CD4-positive, CD25-positive, alpha-beta regulatory T cell (primary cell): ENCODE data around the gene GRIK3. TPM values are rescaled to one million over a fixed set of nuclear protein-coding genes. Genes with fewer than 3 reads are reported as not detected.
A peak's percentile ranks its signal among the peaks of the same experiment; 100 is the strongest.

Experiments used
- ATAC-seq, 2 donors: fragments of 150-1000 bp; cut with Tn5 transposase; one replicate each; pipeline ENCODE4 v1.10.0; 2021; ENCODE audit warnings: low read depth in 2 of 2, moderate number of reproducible peaks in 2 of 2, moderate library complexity in 1 of 2
- DNase-seq, 3 donors: peaks; one replicate each; pipeline versions ENCODE4 v3.0.0 to v3.0.0-alpha.2; 2012 to 2022; ENCODE audit warnings: mixed read lengths in 1 of 3
- H3K27ac ChIP-seq: one replicate; pipeline ENCODE4 v1.7.0; 2013; ENCODE audit warnings: mild to moderate bottlenecking, low read length; ENCODE audit not compliant: insufficient read depth, poor library complexity, severe bottlenecking
- H3K27me3 ChIP-seq: one replicate; pipeline ENCODE4 v1.7.0; 2013; ENCODE audit warnings: low read length; ENCODE audit not compliant: control insufficient read depth, insufficient read depth
- H3K36me3 ChIP-seq: one replicate; pipeline ENCODE4 v1.7.0; 2013; ENCODE audit warnings: mild to moderate bottlenecking, low read length, moderate library complexity; ENCODE audit not compliant: control insufficient read depth, insufficient read depth
- H3K4me1 ChIP-seq: 2 replicates; pipeline ENCODE4 v1.7.0; 2013; ENCODE audit warnings: mild to moderate bottlenecking, low read length; ENCODE audit not compliant: insufficient read depth, control insufficient read depth, poor library complexity, severe bottlenecking
- H3K4me3 ChIP-seq: one replicate; pipeline ENCODE4 v1.7.0; 2013; ENCODE audit warnings: low read depth, mild to moderate bottlenecking, low read length, moderate library complexity
- H3K9me3 ChIP-seq, 2 experiments: 1 replicate in 1 of 2; 2 replicates in 1 of 2; pipeline ENCODE4 v1.7.0; 2013; ENCODE audit warnings: low read length in 2 of 2, mild to moderate bottlenecking in 1 of 2, moderate library complexity in 1 of 2; ENCODE audit not compliant: control insufficient read depth in 2 of 2
- H3K27ac Mint-ChIP-seq, 3 donors: one replicate each; pipeline ENCODE4 v1.8.0; 2020 to 2022; ENCODE audit warnings: mild to moderate bottlenecking in 3 of 3, mixed read lengths in 3 of 3, moderate library complexity in 2 of 3
- H3K27me3 Mint-ChIP-seq: one replicate; pipeline ENCODE4 v1.8.0; 2022; ENCODE audit warnings: mild to moderate bottlenecking, mixed read lengths
- H3K36me3 Mint-ChIP-seq: one replicate; pipeline ENCODE4 v1.8.0; 2020; ENCODE audit warnings: mixed read lengths
- H3K4me1 Mint-ChIP-seq, 4 donors: one replicate each; pipeline ENCODE4 v1.8.0; 2020 to 2022; ENCODE audit warnings: mixed read lengths in 4 of 4, mild to moderate bottlenecking in 1 of 4
- H3K4me3 Mint-ChIP-seq, 4 donors: one replicate each; pipeline ENCODE4 v1.8.0; 2020 to 2022; ENCODE audit warnings: mild to moderate bottlenecking in 4 of 4, mixed read lengths in 4 of 4, moderate library complexity in 3 of 4
- H3K9me3 Mint-ChIP-seq, 7 donors: one replicate each; pipeline ENCODE4 v1.8.0; 2020 to 2022; ENCODE audit warnings: mixed read lengths in 7 of 7, mild to moderate bottlenecking in 3 of 7, moderate library complexity in 2 of 7
- polyA plus RNA-seq, 4 donors: library from polyadenylated mRNA; unstranded; fragments of 300-500 nt; fragmentation: Illumina TruSeq; gene quantifications; one replicate each; pipeline ENCODE4 v1.2.3, GENCODE V29; 2021
- total RNA-seq: library from RNA; stranded (reverse); gene quantifications from one replicate; pipeline ENCODE4 v1.2.3, GENCODE V29; 2022

Gene GRIK3
- total and polyA plus RNA-seq, 5 donors from 2014 or later, result not detected

DNA sequence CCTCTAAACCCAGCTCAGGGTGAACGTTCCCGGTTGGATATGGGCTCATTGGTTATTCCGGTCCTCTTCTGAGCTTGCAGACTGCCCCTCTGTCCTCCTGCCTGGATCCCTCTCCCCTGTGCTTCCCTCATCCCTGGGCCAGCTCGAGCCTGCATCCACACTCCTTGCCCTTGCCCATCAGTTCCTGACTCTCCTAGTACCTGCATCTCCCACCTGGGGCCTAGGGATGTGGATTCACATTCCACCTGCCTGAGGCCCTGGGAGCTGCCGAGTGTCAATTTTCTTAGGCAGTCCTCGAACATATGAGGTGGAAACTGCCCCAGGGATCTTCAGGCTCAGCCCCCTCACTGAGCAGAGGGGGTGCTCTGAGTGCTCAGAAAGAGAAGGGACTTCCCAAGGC, 252.2 kb downstream of the GRIK3 start:
- no peaks in the 10 kb centered on the region for H3K4me1 Mint-ChIP-seq
- no peaks in the 10 kb centered on the region for H3K27me3 ChIP-seq
- H3K4me3 ChIP-seq, result no peak overlapping the region
- H3K36me3 Mint-ChIP-seq, result no peaks in the 10 kb centered on the region
- ATAC-seq (no peak), DNase-seq (no peak)
- peak overlapping the region in 1 of 3 donors; percentile 94 for H3K27ac Mint-ChIP-seq
- H3K4me1 ChIP-seq, result no peaks in the 10 kb centered on the region
- no peak overlapping the region for H3K27ac ChIP-seq
- H3K9me3 ChIP-seq, result no peaks in the 10 kb centered on the region
- H3K36me3 ChIP-seq, result no peaks in the 10 kb centered on the region
- peaks cover 0 to 1% (median 0%) of the 10 kb centered on the region in 7 donors for H3K9me3 Mint-ChIP-seq
- no peak overlapping the region for H3K4me3 Mint-ChIP-seq
- H3K27me3 Mint-ChIP-seq, result peaks cover 12% of the 10 kb centered on the region

DNA sequence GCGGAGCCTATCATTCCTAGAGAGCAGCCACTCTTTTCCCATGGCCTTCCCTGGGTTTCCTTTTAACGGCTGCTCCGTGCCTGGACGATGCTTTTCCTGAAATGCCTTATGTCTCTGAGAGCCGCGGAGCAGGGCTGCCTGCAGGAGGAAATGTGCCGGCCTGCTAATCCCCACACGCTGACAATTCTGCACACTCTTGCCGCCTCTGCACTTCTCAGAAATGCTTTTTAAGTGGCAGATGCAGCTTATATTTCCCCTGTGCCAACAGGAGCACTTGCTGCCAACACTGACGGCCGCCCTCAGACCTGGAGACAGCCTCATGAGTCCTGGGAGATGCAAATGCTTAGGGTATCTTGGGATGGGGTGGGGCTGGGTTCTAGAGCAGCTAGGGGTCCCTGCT, 253.2 kb downstream of the GRIK3 start:
- Mint-ChIP-seq H3K36me3 (no peaks in the 10 kb centered on the region), H3K4me3 (no peak overlapping the region), H3K27me3 (peaks cover 17% of the 10 kb centered on the region), H3K9me3 (peaks cover 0 to 1% (median 0%) of the 10 kb centered on the region in 7 donors), H3K27ac (no peak overlapping the region), H3K4me1 (no peaks in the 10 kb centered on the region)
- H3K4me1 ChIP-seq, result no peaks in the 10 kb centered on the region
- H3K9me3 ChIP-seq, result no peaks in the 10 kb centered on the region
- DNase-seq (no peak), ATAC-seq (no peak)
- no peaks in the 10 kb centered on the region for H3K27me3 ChIP-seq
- no peaks in the 10 kb centered on the region for H3K36me3 ChIP-seq
- H3K27ac ChIP-seq, result no peak overlapping the region
- H3K4me3 ChIP-seq, result no peak overlapping the region

DNA sequence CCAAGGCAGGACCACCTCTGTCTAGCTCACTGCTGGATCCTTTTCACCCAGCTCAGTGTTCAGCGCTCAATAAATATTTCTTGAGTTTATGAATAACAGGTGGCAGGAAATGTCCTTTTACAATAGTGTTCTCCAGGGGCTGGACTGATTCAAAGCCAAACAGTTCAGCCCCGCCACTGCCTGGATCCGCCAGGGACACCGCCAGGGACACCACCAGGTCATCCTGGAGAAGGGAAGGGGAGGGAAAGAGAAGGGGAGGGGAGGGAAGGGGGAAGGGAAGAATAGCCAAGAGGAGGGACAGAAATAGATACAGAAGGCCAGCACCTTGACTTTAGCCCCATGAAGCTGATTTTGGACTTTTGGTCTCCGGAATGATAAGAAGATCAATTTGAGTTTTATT, 255.6 kb downstream of the GRIK3 start:
- Mint-ChIP-seq H3K27me3 (peaks cover 22% of the 10 kb centered on the region), H3K4me3 (no peak overlapping the region), H3K4me1 (no peaks in the 10 kb centered on the region), H3K9me3 (peaks cover 0 to 1% (median 0%) of the 10 kb centered on the region in 7 donors), H3K36me3 (no peaks in the 10 kb centered on the region), H3K27ac (no peak overlapping the region)
- DNase-seq (no peak), ATAC-seq (no peak)
- H3K36me3 ChIP-seq, result no peaks in the 10 kb centered on the region
- no peaks in the 10 kb centered on the region for H3K9me3 ChIP-seq
- no peak overlapping the region for H3K27ac ChIP-seq
- H3K27me3 ChIP-seq, result no peaks in the 10 kb centered on the region
- H3K4me1 ChIP-seq, result no peaks in the 10 kb centered on the region
- H3K4me3 ChIP-seq, result no peak overlapping the region

DNA sequence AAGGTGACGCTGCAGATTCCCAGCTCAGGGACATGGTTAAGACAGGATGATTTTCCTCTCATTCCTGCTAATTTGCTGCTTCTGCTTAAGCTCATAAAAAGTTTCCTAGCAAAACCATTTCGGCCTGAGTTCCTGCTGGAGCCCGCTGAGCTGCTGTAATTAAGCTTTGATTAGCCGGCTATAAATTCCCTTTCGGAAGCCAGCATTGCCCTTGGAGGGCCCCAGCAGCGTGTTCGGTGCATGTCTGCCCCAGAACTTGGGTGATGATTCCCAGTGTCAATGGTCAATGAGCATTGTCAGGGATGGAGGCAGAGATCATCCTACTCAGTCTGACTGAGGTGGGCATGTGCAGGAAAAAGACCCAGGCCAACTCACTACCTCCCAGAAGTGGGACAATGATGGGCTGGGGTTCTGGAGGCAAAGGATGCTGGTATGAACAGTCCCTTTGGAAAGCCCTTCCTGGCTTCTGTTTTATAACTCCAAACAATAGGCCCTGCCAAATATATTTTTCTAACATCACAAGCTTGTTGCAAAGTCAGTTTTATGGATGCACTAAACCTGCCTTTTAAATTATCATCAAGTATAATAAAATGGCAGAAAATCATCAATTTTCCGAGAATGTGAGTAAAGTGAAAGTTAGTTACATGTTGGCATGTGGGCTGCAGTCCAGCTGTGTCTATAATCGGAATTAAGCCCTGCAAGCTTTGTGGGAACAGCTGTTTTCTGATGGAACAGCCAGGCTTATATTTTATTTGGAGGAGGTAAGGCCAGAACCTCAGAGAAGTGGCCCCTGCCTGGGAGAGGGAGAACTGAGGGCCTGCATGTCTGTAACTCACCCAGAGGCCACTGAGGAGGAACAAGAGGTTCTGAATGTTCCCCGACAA, 257.1 kb downstream of the GRIK3 start:
- Histone ChIP-seq H3K27ac (no peak overlapping the region), H3K4me1 (no peaks in the 10 kb centered on the region), H3K27me3 (no peaks in the 10 kb centered on the region), H3K4me3 (no peak overlapping the region), H3K9me3 (no peaks in the 10 kb centered on the region), H3K36me3 (no peaks in the 10 kb centered on the region)
- H3K36me3 Mint-ChIP-seq, result no peaks in the 10 kb centered on the region
- H3K4me1 Mint-ChIP-seq, result no peaks in the 10 kb centered on the region
- no peak overlapping the region for H3K4me3 Mint-ChIP-seq
- DNase-seq (no peak), ATAC-seq (no peak)
- H3K9me3 Mint-ChIP-seq, result peaks cover 0 to 1% (median 0%) of the 10 kb centered on the region in 7 donors
- H3K27me3 Mint-ChIP-seq, result peaks cover 22% of the 10 kb centered on the region
- no peak overlapping the region for H3K27ac Mint-ChIP-seq

DNA sequence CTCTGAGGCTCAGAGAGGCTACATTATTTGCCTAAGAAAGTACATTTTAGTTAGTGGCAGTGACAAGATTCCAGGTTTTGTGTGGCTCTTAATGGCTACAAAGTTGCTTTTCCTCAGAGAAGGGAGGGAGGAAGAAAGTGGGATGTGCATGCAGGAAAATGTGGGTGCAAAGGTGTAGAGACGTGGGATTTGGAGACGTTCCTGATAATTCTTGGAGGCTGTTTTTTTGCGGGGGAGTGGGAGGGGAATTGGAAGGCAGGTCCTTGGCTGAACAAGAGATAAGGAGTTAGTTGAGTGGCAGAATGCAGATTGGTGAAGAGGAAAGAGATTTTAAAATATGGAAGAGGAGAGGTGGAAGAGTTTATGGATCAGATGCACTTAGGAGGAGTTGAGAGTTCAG, 258.1 kb downstream of the GRIK3 start:
- no peaks in the 10 kb centered on the region for H3K36me3 ChIP-seq
- H3K4me1 ChIP-seq, result no peaks in the 10 kb centered on the region
- DNase-seq, result no peak
- ATAC-seq, result no peak
- H3K4me3 ChIP-seq, result no peak overlapping the region
- peaks cover 29% of the 10 kb centered on the region for H3K27me3 Mint-ChIP-seq
- no peak overlapping the region for H3K27ac Mint-ChIP-seq
- H3K4me1 Mint-ChIP-seq, result no peaks in the 10 kb centered on the region
- no peaks in the 10 kb centered on the region for H3K36me3 Mint-ChIP-seq
- H3K4me3 Mint-ChIP-seq, result no peak overlapping the region
- H3K9me3 ChIP-seq, result no peaks in the 10 kb centered on the region
- no peak overlapping the region for H3K27ac ChIP-seq
- H3K9me3 Mint-ChIP-seq, result no peaks in the 10 kb centered on the region
- no peaks in the 10 kb centered on the region for H3K27me3 ChIP-seq

DNA sequence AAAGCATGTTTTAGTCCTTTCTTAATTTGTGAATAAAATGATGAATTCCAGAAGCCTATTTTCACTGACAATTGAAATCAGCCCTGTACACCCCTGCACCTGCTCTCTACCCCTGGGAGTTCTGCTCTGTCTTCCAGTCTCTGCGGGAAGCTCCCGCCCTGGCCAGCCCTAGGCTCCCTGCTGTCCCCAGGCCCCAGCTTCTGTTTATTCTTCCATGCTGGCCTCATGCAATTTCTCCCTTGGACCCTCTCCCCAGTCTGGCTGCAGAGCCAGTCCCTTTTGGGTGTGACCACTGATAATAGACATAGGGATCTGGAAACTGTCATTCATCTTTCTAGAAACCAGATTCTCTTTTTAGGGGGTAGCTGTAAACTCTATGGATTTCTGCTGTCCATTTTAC, 258.6 kb downstream of the GRIK3 start:
- H3K36me3 ChIP-seq, result no peaks in the 10 kb centered on the region
- H3K27me3 ChIP-seq, result peaks cover 2% of the 10 kb centered on the region
- Mint-ChIP-seq H3K9me3 (peaks cover 0 to 1% (median 0%) of the 10 kb centered on the region in 7 donors), H3K27ac (no peak overlapping the region), H3K27me3 (peaks cover 32% of the 10 kb centered on the region), H3K4me1 (no peaks in the 10 kb centered on the region), H3K4me3 (no peak overlapping the region), H3K36me3 (no peaks in the 10 kb centered on the region)
- no peaks in the 10 kb centered on the region for H3K4me1 ChIP-seq
- DNase-seq, result no peak
- no peak overlapping the region for H3K27ac ChIP-seq
- no peaks in the 10 kb centered on the region for H3K9me3 ChIP-seq
- ATAC-seq, result no peak
- H3K4me3 ChIP-seq, result no peak overlapping the region

DNA sequence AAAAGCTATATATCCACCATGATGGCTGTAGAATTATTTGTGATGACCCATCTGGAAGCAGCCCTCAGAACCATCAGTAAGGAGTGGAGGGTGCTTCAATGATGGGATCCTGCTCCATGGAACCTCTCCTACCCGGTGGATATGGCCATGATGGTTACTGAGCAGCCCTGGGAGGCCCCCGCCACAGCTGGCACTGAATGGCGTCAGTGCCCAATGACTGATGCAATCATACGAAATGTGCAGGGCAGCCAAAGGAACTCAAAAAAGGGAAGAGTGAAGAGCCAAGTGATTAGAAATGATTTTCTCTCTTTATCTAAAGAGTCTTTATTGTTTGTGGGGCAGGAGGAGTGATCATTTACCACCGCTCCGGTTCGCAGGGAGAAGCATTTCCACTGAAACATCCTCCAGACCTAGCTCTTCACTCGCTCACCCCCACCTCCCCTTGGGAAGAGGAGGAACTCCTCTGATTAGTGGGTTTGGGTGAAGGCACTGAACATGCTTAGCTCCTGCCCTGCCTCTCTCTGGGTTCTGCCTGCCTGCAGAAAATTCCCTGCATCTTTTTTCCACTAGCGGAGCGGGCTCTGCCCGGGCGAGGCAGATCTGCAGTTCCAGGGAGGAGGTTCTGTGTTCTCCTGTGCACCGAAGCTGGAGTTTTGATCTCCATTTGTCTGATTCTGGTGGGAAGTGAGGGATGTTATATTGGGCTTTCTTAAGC, 260.3 kb downstream of the GRIK3 start:
- DNase-seq, result no peak
- H3K27me3 Mint-ChIP-seq, result peaks cover 43% of the 10 kb centered on the region

More for the DNA sequence above, 260.3 kb downstream of the GRIK3 start:
- H3K4me1 ChIP-seq, result no peaks in the 10 kb centered on the region
- Mint-ChIP-seq H3K4me3 (no peak overlapping the region), H3K9me3 (peaks cover 0 to 1% (median 0%) of the 10 kb centered on the region in 7 donors), H3K27ac (no peak overlapping the region), H3K36me3 (no peaks in the 10 kb centered on the region), H3K4me1 (no peaks in the 10 kb centered on the region)
- no peaks in the 10 kb centered on the region for H3K9me3 ChIP-seq
- ATAC-seq, result no peak
- peaks cover 5% of the 10 kb centered on the region for H3K27me3 ChIP-seq
- H3K4me3 ChIP-seq, result no peak overlapping the region
- no peak overlapping the region for H3K27ac ChIP-seq
- H3K36me3 ChIP-seq, result no peaks in the 10 kb centered on the region
